Measurements from ENCODE around the gene ADARB1. TPM values are rescaled to one million over a fixed set of nuclear protein-coding genes. Genes with fewer than 3 reads are reported as not detected.

ADARB1 gene
- total RNA-seq, 1 experiment from 2014 or later, result 14.6 TPM

GRCh38 chr21:45147473-45148315 lies 73.3 kb downstream of the ADARB1 start (continued):
- TF ChIP-seq E2F1 (CRISPR knock-in tag; IDR thresholded peaks at IDR 0.05) (no peak), NR1H2 (CRISPR knock-in tag; IDR thresholded peaks at IDR 0.05) (no peak), TEAD1 (CRISPR knock-in tag; IDR thresholded peaks at IDR 0.05) (no peak), E2F4 (CRISPR knock-in tag; IDR thresholded peaks at IDR 0.05; ENCODE audit: borderline replicate concordance, low read depth) (no peak), ZNF281 (CRISPR knock-in tag; IDR thresholded peaks at IDR 0.05) (no peak), AR (CRISPR knock-in tag; IDR thresholded peaks at IDR 0.05) (no peak), IRF1 (CRISPR knock-in tag; IDR thresholded peaks at IDR 0.05) (no peak), FOXK1 (CRISPR knock-in tag; IDR thresholded peaks at IDR 0.05) (no peak)

- ChIA-PET POLR2A (no interaction called here), CTCF (interaction anchor here (1.5 to 4.1 kb wide), 3 partner anchors 8 to 20 kb away, joined by 5 to 40 read pairs (median 9); no protein-coding TSS in a partner anchor)
- H3K9me3 Mint-ChIP-seq, result no peaks in the 10 kb centered on the region
- H3K4me1 Mint-ChIP-seq, result 0 out of 2 replicates have a peak, but pooled peaks cover 2% of the 10 kb centered on the region
- H3K27me3 Mint-ChIP-seq (ENCODE audit: low read depth), result no peaks in the 10 kb centered on the region
- H3K4me3 Mint-ChIP-seq, result no peak overlapping the region
- ATAC-seq (no peak), DNase-seq (ENCODE audit: low spot score) (no peak)
- H3K36me3 Mint-ChIP-seq, result no peaks in the 10 kb centered on the region
- 0 out of 2 replicates have a peak overlapping the region, but pooled peaks have one; percentile 2 for H3K27ac Mint-ChIP-seq
- TF ChIP-seq ZNF423 (CRISPR knock-in tag; IDR thresholded peaks at IDR 0.05) (no peak), STAT6 (CRISPR knock-in tag; conservative IDR thresholded peaks at IDR 0.05; ENCODE audit: low read depth) (no peak), MYBL2 (CRISPR knock-in tag; IDR thresholded peaks at IDR 0.05) (no peak), ZMAT4 (CRISPR knock-in tag; IDR thresholded peaks at IDR 0.05) (no peak), ZNF532 (CRISPR knock-in tag; IDR thresholded peaks at IDR 0.05; ENCODE audit: borderline replicate concordance) (no peak), TEAD1 (CRISPR knock-in tag; IDR thresholded peaks at IDR 0.05) (no peak), PREB (CRISPR knock-in tag; IDR thresholded peaks at IDR 0.05; ENCODE audit: borderline replicate concordance) (no peak)
These were observed 74.1 kb downstream of the ADARB1 start for GRCh38 chr21:45148316-45148990.

All from WTC11 (cell line).